Measurements from ENCODE around the gene NABP2.
A peak's percentile ranks its signal among the peaks of the same experiment; 100 is the strongest.
"Not testable (repeated sequence)": the region's sequence is repeated elsewhere in the genome, so short reads cannot be mapped to it uniquely, and the experiment has no call there.

NABP2 gene

GRCh38 chr12:56248711-56249110 lies 24.6 kb downstream of the NABP2 start:
- DNase-seq = no peak

GRCh38 chr12:56252649-56253048 lies 28.5 kb downstream of the NABP2 start:
- no peak for DNase-seq

- DNase-seq = no peak
These were observed 28.9 kb downstream of the NABP2 start for GRCh38 chr12:56253091-56253490.

- DNase-seq = no peak
These were observed 31.5 kb downstream of the NABP2 start for GRCh38 chr12:56255671-56256070.

GRCh38 chr12:56256326-56256960 lies 32.3 kb downstream of the NABP2 start:
- no peak for DNase-seq

GRCh38 chr12:56257071-56257470 lies 32.9 kb downstream of the NABP2 start:
- DNase-seq = no peak

GRCh38 chr12:56257491-56258067 lies 33.4 kb downstream of the NABP2 start:
- peak; percentile 28 for DNase-seq

GRCh38 chr12:56258068-56258819 lies 34.1 kb downstream of the NABP2 start, which contains the start of gene ANKRD52:
Gene ANKRD52 (minus strand): TSS chr12:56258384. CDS start chr12:56258269, 115 bp downstream.
- DNase-seq = peak; percentile 92

- no peak for DNase-seq
These were observed 34.7 kb downstream of the NABP2 start for GRCh38 chr12:56258820-56259183.

- no peak for DNase-seq
These were observed 36.2 kb downstream of the NABP2 start for GRCh38 chr12:56260380-56260779.

- DNase-seq = no peak
These were observed 36.8 kb downstream of the NABP2 start for GRCh38 chr12:56260921-56261320.

- DNase-seq = no peak
These were observed 37.5 kb downstream of the NABP2 start for GRCh38 chr12:56261503-56262232.

- peak; percentile 45 for DNase-seq
These were observed 38.8 kb downstream of the NABP2 start for GRCh38 chr12:56262955-56263354.

GRCh38 chr12:56266068-56266692 lies 42.0 kb downstream of the NABP2 start:
- DNase-seq = not testable (repeated sequence)

GRCh38 chr12:56266693-56267442 lies 42.7 kb downstream of the NABP2 start, which contains the start of gene COQ10A:
Gene COQ10A (plus strand): TSS chr12:56266942. CDS start chr12:56267119, 177 bp downstream.
- DNase-seq = peak; percentile 94

- peak; percentile 45 for DNase-seq
These were observed 43.4 kb downstream of the NABP2 start for GRCh38 chr12:56267443-56268071.

- DNase-seq = peak; percentile 66
These were observed 46.9 kb downstream of the NABP2 start for GRCh38 chr12:56271031-56271430.

GRCh38 chr12:56272468-56272867 lies 48.3 kb downstream of the NABP2 start:
- not testable (repeated sequence) for DNase-seq

- no peak for DNase-seq
These were observed 50.2 kb downstream of the NABP2 start for GRCh38 chr12:56274299-56274698.

- DNase-seq = no peak
These were observed 54.8 kb downstream of the NABP2 start for GRCh38 chr12:56278905-56279304.

Data from hematopoietic multipotent progenitor cell treated with erythropoietin and hydrocortisone succinate and interleukin-3 and kit ligand, for 4 days (in vitro differentiated cells).